SK-N-SH (cell line): Measurements from ENCODE around the gene PDZD2. TPM values are rescaled to one million over a fixed set of nuclear protein-coding genes. Genes with fewer than 3 reads are reported as not detected.

Experiments
- CTCF ChIA-PET: fragments of 300-600, 350-600 bp; formaldehyde crosslinking; extraction: SDS; loops from one replicate; lab custom pipeline; 2021; lab: Yijun Ruan, JAX
- POLR2A ChIA-PET: fragments of 350-600 bp; sonication (Branson Sonifier 250); formaldehyde crosslinking; extraction: SDS; loops from one replicate; lab custom pipeline; 2020; ENCODE audit warnings: antibody characterized with exemption, inconsistent platforms; lab: Yijun Ruan, JAX
- DNase-seq: peaks from one replicate; pipeline ENCODE4 v3.0.0; 2012
- H2AFZ ChIP-seq: fragments of 200-600 bp; sonication (generic); 2 replicates; pipeline ENCODE4 v1.8.1; 2016; ENCODE audit warnings: antibody characterized with exemption, mild to moderate bottlenecking, low read depth
- H3F3A ChIP-seq: fragments of 200-600 bp; sonication (generic); replicated peaks from 2 replicates; pipeline ENCODE3; 2016; ENCODE audit warnings: antibody characterized with exemption, mild to moderate bottlenecking; ENCODE audit not compliant: insufficient read depth
- H3K27ac ChIP-seq, 2 experiments: fragments of 200-500 bp in 1 of 2; fragments of 200-600 bp in 1 of 2; sonication (Bioruptor generic) in 1 of 2; sonication (generic), shearing (Covaris generic) in 1 of 2; 2 replicates each; pipeline versions ENCODE4 v1.5.1 to v1.6.1; 2014 to 2016; ENCODE audit warnings: low read depth in 2 of 2, inconsistent platforms in 1 of 2, low read length in 1 of 2, mild to moderate bottlenecking in 1 of 2, mixed read lengths in 1 of 2
- H3K27me3 ChIP-seq: fragments of 200-600 bp; sonication (generic), shearing (Covaris generic); 2 replicates; pipeline ENCODE4 v1.6.1; 2016; ENCODE audit warnings: mixed run types; ENCODE audit not compliant: insufficient read depth
- H3K36me3 ChIP-seq, 2 experiments: fragments of 200-500 bp in 1 of 2; fragments of 200-600 bp in 1 of 2; sonication (Bioruptor generic) in 1 of 2; sonication (generic) in 1 of 2; replicated peaks in 1 of 2; 2 replicates each; pipeline versions ENCODE3 to v1.5.1; 2014 to 2016; ENCODE audit warnings: low read length in 1 of 2, mild to moderate bottlenecking in 1 of 2; ENCODE audit not compliant: insufficient read depth in 2 of 2, control insufficient read depth in 1 of 2
- H3K4me1 ChIP-seq, 2 experiments: fragments of 200-500 bp in 1 of 2; fragments of 200-600 bp in 1 of 2; sonication (Bioruptor generic) in 1 of 2; sonication (generic), shearing (Covaris generic) in 1 of 2; 2 replicates each; pipeline versions ENCODE4 v1.5.1 to v1.6.1; 2014 to 2016; ENCODE audit warnings: low read depth in 1 of 2, low read length in 1 of 2, mixed run types in 1 of 2; ENCODE audit not compliant: insufficient read depth in 2 of 2, control insufficient read depth in 1 of 2
- H3K4me2 ChIP-seq: fragments of 200-600 bp; sonication (generic), shearing (Covaris generic); 2 replicates; pipeline ENCODE4 v1.6.1; 2017; ENCODE audit warnings: mixed run types
- H3K4me3 ChIP-seq, 2 experiments: fragments of 200-500 bp in 1 of 2; fragments of 200-600 bp in 1 of 2; sonication (Bioruptor generic) in 1 of 2; sonication (generic), shearing (Covaris generic) in 1 of 2; 2 replicates each; pipeline versions ENCODE4 v1.5.1 to v1.8.1; 2014 to 2016; ENCODE audit warnings: low read depth in 2 of 2, inconsistent platforms in 1 of 2, low read length in 1 of 2, mild to moderate bottlenecking in 1 of 2, mixed read lengths in 1 of 2, moderate library complexity in 1 of 2
- H3K79me2 ChIP-seq: fragments of 200-600 bp; sonication (generic); 2 replicates; pipeline ENCODE4 v1.8.1; 2017; ENCODE audit warnings: mild to moderate bottlenecking; ENCODE audit not compliant: insufficient read depth
- H3K9ac ChIP-seq: fragments of 200-600 bp; sonication (generic); 2 replicates; pipeline ENCODE4 v1.6.1; 2017; ENCODE audit warnings: mixed run types
- H3K9me2 ChIP-seq: fragments of 200-600 bp; sonication (generic); 2 replicates; pipeline ENCODE4 v1.6.1; 2017; ENCODE audit warnings: mixed run types
- H3K9me3 ChIP-seq: fragments of 200-600 bp; sonication (generic); 2 replicates; pipeline ENCODE4 v1.6.1; 2017; ENCODE audit warnings: mixed run types, mild to moderate bottlenecking, moderate library complexity
- H4K20me1 ChIP-seq: fragments of 200-600 bp; sonication (generic); 2 replicates; pipeline ENCODE4 v1.6.1; 2017; ENCODE audit warnings: mild to moderate bottlenecking, mixed run types; ENCODE audit not compliant: insufficient read depth
- ELF1 ChIP-seq: IDR thresholded peaks from 2 replicates; pipeline ENCODE4 v1.4.0; 2012
- EP300 ChIP-seq, 2 experiments: IDR thresholded peaks; 2 replicates each; pipeline versions ENCODE4 v1.4.0 to v1.6.1; 2012; ENCODE audit warnings: borderline replicate concordance in 1 of 2, low read depth in 1 of 2, low read length in 1 of 2
- EZH2phosphoT487 ChIP-seq: fragments of 200-600 bp; sonication (generic); IDR thresholded peaks from 2 replicates; pipeline ENCODE4 v1.6.1; 2017; ENCODE audit warnings: low read depth, mixed run types, mild to moderate bottlenecking, antibody characterized with exemption, moderate library complexity, borderline replicate concordance
- MAX ChIP-seq: IDR thresholded peaks from 2 replicates; pipeline ENCODE4 v1.4.0; 2012; ENCODE audit warnings: low read depth
- MEF2A ChIP-seq: IDR thresholded peaks from 2 replicates; pipeline ENCODE4 v1.4.0; 2012; ENCODE audit warnings: low read depth, borderline replicate concordance
- NFIC ChIP-seq: IDR thresholded peaks from 2 replicates; pipeline ENCODE4 v1.4.0; 2012; ENCODE audit warnings: borderline replicate concordance
- RAD21 ChIP-seq: IDR thresholded peaks from 2 replicates; pipeline ENCODE4 v1.6.1; 2012; ENCODE audit warnings: mild to moderate bottlenecking, low read length
- RCOR1 ChIP-seq: fragments of 150-350 bp; IDR thresholded peaks from 2 replicates; pipeline ENCODE4 v1.6.1; 2017; ENCODE audit warnings: antibody characterized with exemption, low read length
- RXRA ChIP-seq: IDR thresholded peaks from 2 replicates; pipeline ENCODE4 v1.4.0; 2012; ENCODE audit warnings: low read depth, mild to moderate bottlenecking, borderline replicate concordance
- SIN3A ChIP-seq: IDR thresholded peaks from 2 replicates; pipeline ENCODE4 v1.6.1; 2012; ENCODE audit warnings: low read depth, mild to moderate bottlenecking, low read length, moderate library complexity, borderline replicate concordance
- SMC3 ChIP-seq: IDR thresholded peaks from 2 replicates; pipeline ENCODE4 v1.6.1; 2012; ENCODE audit warnings: low read depth, low read length, improper control_type of control experiment
- WGBS: methylation state at CpG from one replicate; pipeline ENCODE4 v1.1.6; 2017; ENCODE audit warnings: low lambda C conversion rate; 5-methylcytosine and 5-hydroxymethylcytosine counted together
- polyA plus RNA-seq, 3 experiments: library from polyadenylated mRNA; depleted of rRNA; stranded (reverse); fragments of >200 nt; gene quantifications; 2 replicates each; pipeline ENCODE4 v1.2.3, GENCODE V29; 2012
- TF ChIP-seq, protein P1 (sequence below): IDR thresholded peaks from 2 replicates; pipeline ENCODE4 v1.6.1; 2012; ENCODE audit warnings: mild to moderate bottlenecking, low read depth, low read length, moderate library complexity
- TF ChIP-seq, protein P2 (sequence below): fragments of 150-350 bp; IDR thresholded peaks from 2 replicates; pipeline ENCODE4 v1.6.1; 2016; ENCODE audit warnings: mild to moderate bottlenecking, low read depth, low read length
- TF ChIP-seq, protein P3 (sequence below): IDR thresholded peaks from 2 replicates; pipeline ENCODE4 v1.4.0; 2012; ENCODE audit warnings: low read depth, borderline replicate concordance

PDZD2 gene
- polyA plus RNA-seq, 1 of the 3 experiments (the other 2 are of a cell fraction), result 0.13 TPM

DNA sequence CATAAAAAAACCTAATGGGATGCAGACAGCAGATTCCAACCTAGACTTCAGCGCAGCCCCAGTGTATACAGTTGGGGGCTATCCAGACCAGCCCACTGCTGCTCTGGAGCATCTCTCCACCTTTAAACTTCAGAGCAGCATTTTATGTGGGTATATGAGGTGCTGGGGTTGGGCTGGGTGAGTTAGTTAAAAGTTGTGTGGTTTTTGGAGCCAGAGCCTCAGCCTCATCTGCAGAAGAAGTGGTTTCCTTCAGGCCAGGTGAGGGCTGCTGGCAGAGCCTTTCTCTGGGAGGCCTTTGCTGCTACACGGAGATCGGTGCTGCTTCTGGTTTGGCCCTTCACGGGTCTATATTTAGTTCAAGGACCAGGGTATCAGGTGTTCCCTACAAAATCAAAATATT lies 228.3 kb downstream of the PDZD2 start:
- no peaks in the 10 kb centered on the region for H3F3A ChIP-seq
- no peaks in the 10 kb centered on the region for H3K79me2 ChIP-seq
- H3K9me3 ChIP-seq, result no peaks in the 10 kb centered on the region
- TF ChIP-seq SMC3, result no peak
- no peak for TF ChIP-seq SIN3A
- TF ChIP-seq, protein P1, sequence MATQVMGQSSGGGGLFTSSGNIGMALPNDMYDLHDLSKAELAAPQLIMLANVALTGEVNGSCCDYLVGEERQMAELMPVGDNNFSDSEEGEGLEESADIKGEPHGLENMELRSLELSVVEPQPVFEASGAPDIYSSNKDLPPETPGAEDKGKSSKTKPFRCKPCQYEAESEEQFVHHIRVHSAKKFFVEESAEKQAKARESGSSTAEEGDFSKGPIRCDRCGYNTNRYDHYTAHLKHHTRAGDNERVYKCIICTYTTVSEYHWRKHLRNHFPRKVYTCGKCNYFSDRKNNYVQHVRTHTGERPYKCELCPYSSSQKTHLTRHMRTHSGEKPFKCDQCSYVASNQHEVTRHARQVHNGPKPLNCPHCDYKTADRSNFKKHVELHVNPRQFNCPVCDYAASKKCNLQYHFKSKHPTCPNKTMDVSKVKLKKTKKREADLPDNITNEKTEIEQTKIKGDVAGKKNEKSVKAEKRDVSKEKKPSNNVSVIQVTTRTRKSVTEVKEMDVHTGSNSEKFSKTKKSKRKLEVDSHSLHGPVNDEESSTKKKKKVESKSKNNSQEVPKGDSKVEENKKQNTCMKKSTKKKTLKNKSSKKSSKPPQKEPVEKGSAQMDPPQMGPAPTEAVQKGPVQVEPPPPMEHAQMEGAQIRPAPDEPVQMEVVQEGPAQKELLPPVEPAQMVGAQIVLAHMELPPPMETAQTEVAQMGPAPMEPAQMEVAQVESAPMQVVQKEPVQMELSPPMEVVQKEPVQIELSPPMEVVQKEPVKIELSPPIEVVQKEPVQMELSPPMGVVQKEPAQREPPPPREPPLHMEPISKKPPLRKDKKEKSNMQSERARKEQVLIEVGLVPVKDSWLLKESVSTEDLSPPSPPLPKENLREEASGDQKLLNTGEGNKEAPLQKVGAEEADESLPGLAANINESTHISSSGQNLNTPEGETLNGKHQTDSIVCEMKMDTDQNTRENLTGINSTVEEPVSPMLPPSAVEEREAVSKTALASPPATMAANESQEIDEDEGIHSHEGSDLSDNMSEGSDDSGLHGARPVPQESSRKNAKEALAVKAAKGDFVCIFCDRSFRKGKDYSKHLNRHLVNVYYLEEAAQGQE, result no peak
- TF ChIP-seq EP300 (IDR thresholded peaks at IDR 0.05; ENCODE audit: borderline replicate concordance in 1 of 2, low read depth in 1 of 2, low read length in 1 of 2), result no peak
- TF ChIP-seq RCOR1, result no peak
- no peak for TF ChIP-seq ELF1
- no peak for TF ChIP-seq MAX
- TF ChIP-seq RAD21, result no peak
- no peak for TF ChIP-seq MEF2A
- no peak for TF ChIP-seq EZH2phosphoT487
- TF ChIP-seq, protein P2, sequence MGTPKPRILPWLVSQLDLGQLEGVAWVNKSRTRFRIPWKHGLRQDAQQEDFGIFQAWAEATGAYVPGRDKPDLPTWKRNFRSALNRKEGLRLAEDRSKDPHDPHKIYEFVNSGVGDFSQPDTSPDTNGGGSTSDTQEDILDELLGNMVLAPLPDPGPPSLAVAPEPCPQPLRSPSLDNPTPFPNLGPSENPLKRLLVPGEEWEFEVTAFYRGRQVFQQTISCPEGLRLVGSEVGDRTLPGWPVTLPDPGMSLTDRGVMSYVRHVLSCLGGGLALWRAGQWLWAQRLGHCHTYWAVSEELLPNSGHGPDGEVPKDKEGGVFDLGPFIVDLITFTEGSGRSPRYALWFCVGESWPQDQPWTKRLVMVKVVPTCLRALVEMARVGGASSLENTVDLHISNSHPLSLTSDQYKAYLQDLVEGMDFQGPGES, result no peak
- TF ChIP-seq, protein P3, sequence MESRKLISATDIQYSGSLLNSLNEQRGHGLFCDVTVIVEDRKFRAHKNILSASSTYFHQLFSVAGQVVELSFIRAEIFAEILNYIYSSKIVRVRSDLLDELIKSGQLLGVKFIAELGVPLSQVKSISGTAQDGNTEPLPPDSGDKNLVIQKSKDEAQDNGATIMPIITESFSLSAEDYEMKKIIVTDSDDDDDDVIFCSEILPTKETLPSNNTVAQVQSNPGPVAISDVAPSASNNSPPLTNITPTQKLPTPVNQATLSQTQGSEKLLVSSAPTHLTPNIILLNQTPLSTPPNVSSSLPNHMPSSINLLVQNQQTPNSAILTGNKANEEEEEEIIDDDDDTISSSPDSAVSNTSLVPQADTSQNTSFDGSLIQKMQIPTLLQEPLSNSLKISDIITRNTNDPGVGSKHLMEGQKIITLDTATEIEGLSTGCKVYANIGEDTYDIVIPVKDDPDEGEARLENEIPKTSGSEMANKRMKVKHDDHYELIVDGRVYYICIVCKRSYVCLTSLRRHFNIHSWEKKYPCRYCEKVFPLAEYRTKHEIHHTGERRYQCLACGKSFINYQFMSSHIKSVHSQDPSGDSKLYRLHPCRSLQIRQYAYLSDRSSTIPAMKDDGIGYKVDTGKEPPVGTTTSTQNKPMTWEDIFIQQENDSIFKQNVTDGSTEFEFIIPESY, result no peak
- TF ChIP-seq NFIC, result no peak
- TF ChIP-seq RXRA, result no peak
- TF ChIP-seq, all 33 proteins: peak for 0
- no peak overlapping the region for H3K4me2 ChIP-seq
- DNase-seq, result no peak
- 65% methylated on average over 4 of the region's 4 CpGs for WGBS
- H3K9ac ChIP-seq, result no peak overlapping the region
- POLR2A ChIA-PET, result no interaction called here
- H4K20me1 ChIP-seq, result no peaks in the 10 kb centered on the region
- CTCF ChIA-PET, result interaction anchor here (1.4 to 3.1 kb wide), 2 partner anchors 42 to 209 kb away, joined by 4 to 12 read pairs (median 12); no protein-coding TSS in a partner anchor
- H3K4me3 ChIP-seq, result no peak overlapping the region
- H3K9me2 ChIP-seq, result no peaks in the 10 kb centered on the region
- H3K27ac ChIP-seq, result 0 out of 4 replicates have a peak overlapping the region, but pooled peaks of 1 of the 2 experiments have one; percentile 5
- H2AFZ ChIP-seq, result no peak overlapping the region
- no peaks in the 10 kb centered on the region; the same call in 1 of the 2 replicates for H3K27me3 ChIP-seq
- H3K36me3 ChIP-seq, result no peaks in the 10 kb centered on the region
- H3K4me1 ChIP-seq, result peaks cover 0 to 22% of the 10 kb centered on the region in 2 experiments; a peak in 1 of 4 replicates
